GM21717 (cell line): Measurements from ENCODE around the gene TTYH3.

Experiments used
- ATAC-seq: cut with Tn5 transposase; IDR thresholded peaks from one replicate; pipeline ENCODE4 v1.9.1; 2021; ENCODE audit warnings: mild to moderate bottlenecking, moderate library complexity; ENCODE audit not compliant: unreplicated experiment

Gene TTYH3

DNA sequence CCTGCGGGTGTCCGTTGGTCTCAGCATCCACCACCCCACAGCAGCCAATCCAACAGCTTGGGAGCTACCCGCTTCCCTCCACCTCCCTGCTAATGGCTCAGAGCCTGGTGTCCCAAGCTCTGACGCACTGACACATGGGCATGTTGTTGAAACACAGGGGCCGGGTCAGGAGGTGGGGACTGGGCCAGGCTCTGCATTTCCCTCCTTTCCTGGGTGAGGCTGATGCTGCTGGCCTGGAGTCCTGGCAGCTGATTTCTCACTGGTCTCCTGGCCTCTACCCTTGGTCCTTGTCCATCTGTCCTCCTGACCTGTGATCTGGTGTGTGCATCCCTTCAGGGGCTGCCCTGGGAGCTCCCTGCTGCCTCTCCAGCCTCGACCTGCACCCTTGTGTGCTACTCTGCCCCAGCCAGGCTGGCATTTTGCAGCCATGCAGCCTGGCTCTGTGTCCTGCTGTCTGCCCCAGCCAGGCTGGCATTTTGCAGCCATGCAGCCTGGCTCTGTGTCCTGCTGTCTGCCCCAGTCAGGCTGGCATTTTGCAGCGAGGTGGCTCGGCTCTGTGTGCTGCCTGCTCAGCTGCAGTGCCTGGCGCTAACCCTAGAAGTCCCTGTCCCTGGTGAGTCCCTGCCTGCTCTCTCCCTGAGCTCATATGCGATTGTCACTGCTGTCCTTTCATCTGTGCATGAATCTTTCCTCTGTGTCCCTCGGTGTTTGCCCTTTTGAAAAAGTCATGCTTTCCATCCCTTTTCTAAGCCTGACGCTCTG is 70.2 kb downstream of the TTYH3 start:
- no peak for ATAC-seq

DNA sequence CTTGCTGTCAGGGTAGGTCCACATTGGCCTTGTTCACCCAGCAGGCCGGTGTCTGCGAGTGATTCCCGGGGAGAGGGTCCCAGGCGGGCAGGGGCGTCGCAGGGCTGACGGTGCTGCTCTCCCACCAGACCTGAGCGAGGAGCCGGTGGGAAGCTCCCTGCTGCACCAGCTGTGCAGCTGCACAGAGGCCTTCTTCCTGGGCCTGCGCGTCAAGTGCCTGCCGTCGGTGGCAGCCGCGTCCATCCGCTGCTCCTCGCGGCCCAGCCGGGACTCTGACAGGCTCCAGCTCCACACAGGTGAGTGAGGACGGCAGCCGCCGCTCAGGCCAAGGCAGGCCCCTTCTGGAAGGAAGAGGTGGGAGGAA is 70.8 kb downstream of the TTYH3 start:
- ATAC-seq = no peak

DNA sequence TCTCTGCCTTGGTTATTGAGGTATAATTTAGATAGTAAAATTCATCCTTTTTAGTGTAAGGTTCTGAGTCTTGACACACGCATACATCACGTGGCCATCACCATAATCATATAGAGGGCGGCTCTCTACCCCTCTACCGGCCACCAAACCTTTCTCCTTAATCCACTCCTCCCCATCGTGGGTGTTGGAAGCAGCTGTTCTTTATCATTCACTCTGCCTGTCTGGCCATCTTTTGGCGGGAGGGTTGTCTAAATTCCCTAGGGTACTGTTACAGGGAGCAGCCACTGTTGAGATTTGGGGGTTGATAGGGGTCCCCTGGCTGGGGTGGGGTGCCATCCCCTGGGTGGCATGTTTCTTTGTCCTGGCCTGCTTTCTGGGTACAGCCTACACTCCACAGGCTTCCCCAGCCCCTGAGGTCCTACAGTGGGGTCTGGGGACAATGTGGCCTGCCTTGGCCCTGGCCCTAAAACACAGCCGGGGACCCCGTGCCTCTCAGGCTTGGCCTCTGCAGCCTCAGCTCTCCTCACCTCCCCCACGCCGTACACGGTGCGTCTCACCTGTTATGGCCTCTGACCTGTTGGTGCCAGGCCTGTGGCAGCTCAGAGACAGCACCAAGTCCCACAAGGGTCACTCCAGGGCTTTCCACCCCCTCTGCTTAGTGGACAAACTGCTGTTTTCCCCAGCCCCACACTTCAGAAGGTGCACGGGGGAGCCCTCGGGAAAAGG is 73.7 kb downstream of the TTYH3 start:
- no peak for ATAC-seq

DNA sequence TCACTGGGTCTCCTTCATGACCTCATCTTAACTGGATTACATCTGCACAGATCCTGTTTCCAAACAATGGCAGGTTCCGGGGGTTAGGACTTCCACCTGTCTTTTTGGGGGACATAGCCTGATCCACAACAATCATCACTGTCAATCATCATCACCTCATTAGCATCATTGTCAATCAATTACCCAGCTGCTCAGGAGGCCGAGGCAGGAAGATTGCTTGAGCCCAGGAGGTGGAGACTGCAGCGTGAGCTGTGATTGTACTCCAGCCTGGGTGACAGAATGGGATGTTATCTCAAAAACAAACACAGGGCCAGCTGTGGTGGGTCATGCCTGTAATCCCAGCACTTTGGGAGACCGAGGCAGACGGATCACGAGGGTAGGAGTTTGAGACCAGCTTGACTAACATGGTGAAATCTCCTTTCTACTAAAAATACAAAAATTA is 74.9 kb downstream of the TTYH3 start:
- no peak for ATAC-seq

DNA sequence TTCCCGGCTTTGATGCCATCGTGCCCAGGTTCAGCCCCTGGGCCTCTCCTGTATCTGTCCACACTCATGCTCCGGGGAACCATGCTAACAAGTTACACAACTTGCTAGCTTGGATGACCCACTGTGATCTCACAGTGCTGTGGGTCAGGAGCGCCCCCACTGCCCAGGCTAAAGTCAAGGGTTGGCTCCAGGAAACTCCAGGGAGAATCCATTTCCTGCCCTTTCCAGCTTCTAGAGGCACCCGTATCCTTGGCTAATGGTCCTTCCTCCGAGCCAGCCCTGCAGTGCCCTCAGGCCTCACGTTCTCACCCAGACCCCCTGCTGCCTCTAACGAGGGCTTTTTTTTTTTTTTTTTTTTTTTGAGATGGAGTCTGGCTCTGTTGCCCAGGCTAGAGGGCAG is 75.7 kb downstream of the TTYH3 start:
- no peak for ATAC-seq

DNA sequence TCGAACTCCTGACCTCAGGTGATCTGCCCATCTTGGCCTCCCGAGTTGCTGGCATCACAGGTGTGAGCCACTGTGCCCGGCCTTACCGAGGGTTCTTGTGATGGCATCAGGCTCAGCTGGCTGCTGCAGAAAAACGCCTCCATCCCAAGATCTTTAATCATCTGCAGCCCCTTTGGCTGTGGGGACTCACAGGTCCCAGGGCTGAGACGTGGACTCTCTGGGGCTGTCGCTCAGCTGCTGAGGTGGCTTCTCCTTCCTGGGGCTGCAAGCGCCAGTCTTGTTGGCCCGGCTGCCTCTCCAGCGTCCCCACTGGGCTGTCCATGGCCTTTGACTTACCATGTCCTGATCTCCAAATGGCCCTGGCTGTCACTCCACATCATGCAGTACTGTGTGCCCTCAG is 76.3 kb downstream of the TTYH3 start:
- ATAC-seq = no peak

DNA sequence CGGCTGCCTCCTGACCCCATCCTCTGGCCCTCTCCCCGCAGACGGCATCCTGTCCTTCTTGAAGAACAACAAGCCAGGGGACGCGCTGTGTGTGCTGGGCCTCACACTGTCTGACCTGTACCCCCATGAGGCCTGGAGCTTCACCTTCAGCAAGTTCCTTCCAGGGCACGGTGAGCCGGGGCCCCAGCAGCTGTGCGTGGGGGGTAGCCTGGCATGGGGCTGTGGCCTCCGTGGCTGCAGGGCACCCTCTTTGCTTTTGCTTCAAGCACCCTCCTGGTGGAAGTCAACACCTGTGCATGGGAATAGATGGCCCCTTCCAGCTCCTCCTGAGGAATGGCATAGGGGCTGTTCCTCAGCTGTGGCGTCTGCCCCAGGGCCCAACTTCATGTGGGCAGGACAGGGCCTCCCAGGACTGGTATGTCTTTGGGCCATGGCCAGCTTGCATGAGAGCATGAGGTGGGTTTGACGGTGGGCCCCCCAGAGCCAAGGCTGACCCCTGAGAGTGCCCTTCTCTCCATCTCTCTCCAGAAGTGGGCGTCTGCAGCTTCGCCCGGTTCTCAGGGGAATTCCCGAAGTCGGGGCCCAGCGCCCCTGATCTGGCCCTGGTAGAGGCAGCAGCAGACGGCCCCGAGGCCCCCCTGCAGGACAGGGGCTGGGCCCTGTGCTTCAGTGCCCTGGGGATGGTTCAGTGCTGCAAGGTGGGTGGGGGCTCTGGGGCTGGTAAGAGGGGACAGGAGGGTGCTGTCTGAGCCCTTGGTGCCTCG is 76.9 kb downstream of the TTYH3 start:
- ATAC-seq = no peak

DNA sequence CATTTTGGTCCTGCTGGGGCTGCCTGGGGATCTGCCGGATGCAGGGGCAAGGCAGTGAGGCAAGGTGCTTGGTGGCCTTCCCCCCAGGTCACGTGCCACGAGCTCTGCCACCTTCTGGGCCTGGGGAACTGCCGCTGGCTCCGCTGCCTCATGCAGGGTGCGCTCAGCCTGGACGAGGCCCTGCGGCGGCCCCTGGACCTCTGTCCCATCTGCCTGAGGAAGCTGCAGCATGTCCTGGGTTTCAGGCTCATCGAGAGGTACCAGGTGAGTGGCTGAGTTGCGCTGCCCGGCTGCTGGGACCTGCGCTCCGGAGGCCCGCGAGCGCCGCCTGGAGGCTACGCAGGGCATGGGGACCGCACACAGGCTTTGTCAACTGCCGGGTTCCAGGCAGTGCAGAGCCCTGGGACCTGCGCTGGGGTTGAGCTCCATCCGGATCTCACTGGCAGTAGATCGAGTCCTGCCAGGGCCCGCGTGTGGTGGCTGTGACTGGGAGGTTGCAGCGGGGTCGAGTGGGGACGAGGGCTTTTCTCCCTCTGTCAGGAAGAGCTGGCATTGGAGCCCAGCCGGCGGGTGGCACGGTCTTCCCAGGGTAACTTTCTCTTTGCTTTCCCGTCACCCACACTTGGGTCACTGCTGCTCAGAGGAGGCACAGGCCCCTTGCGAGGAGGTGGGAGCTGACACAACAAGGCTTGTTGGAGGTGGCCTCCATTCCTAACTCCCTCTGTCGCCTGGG is 77.9 kb downstream of the TTYH3 start:
- ATAC-seq = peak; percentile 74

DNA sequence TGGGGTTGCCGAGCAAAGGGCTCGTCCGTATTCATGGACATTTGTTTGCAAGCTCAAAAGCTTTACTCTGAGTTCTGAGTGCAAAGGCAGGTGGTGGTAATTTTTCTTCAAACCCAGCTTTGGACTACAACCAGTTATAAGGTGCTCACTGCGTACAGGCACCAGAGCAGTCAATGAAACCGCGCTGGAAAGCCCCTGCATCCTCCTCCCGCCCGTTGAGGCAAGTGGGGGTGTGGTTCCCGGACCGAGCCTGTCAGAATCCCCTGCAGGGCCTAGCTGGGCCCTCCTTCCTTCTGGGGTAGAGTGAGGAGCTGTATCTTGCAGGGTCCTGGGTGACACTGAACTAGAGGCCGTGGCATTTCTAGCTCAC is 78.5 kb downstream of the TTYH3 start:
- ATAC-seq = peak; percentile 51

DNA sequence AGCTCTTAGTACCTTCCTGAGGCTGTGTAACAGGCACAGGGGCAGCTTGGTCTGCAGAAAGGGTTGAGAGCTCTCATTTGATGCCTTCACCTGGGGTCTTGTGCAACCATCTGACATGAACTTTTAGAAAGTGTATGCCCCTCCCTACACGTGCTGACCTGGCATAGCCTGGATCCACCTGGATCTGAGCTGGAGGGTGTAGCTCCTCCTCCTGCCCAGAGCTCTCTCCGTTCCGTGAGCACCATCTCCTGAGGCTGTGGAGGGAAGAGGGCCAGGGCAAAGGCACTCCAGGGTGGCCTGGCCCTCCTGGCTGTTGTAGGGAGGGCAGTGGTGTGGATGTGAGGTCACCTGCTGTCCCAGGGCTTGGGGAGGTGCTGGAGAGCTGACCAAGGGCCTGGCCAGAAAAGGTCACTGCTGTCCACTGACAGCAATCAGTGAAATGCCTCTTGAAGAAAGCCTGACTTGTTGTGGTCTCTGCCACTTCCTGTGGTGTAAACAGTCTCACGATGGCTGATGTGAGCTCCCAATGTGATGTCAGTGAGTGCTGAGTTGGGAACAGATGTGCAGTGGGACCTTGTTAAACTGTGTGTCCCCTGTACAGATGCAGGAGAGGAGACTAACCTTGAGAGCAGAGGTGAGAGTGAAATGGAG is 79.2 kb downstream of the TTYH3 start:
- ATAC-seq = peak; percentile 36

DNA sequence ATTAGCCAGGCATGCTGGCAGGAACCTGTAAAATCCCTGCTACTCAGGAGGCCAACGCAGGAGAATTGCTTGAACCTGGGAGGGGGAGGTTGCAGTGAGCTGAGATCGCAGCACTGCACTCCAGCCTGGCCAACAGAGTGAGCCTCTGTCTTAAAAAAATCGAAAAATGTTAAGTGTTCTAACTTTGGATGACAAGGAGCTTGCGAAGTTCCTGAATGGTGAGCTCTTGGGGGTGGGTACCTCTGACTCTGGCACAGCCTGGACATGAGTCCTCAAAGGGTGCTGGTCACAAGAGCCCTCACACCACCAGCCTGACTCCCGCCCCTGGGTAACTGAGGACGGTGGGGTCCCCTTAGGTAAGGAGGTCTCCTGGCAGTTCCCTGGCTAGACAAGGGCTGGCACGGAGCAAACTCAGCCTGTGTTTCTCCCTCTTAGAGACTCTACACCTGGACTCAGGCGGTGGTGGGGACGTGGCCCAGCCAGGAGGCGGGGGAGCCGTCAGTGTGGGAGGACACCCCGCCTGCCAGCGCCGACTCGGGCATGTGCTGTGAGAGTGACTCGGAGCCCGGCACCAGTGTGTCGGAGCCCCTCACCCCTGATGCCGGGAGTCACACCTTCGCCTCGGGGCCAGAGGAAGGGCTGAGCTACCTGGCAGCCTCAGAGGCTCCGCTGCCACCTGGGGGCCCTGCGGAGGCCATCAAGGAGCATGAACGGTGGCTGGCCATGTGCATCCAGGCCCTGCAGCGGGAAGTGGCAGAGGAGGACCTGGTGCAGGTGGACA is 80.3 kb downstream of the TTYH3 start:
- no peak for ATAC-seq

DNA sequence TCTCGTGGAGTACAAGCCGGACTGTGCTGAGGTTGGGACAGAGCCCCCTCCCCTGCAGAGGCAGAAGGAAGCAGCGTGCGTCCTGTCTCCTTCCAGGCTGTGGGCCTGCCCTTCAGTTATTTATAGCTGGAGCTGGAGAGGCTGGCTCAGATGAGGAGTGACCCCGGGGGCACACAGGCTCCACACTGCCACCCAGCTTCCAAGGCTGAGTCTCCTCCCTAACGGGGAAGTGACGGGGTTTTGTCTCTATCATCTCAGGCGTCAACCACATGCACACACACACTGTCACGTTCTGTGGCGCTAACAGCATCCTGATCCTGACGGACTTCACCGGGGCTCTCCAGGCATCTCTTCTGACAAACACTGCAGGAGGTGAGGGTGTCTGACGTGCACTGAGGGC is 81.6 kb downstream of the TTYH3 start:
- ATAC-seq = no peak

DNA sequence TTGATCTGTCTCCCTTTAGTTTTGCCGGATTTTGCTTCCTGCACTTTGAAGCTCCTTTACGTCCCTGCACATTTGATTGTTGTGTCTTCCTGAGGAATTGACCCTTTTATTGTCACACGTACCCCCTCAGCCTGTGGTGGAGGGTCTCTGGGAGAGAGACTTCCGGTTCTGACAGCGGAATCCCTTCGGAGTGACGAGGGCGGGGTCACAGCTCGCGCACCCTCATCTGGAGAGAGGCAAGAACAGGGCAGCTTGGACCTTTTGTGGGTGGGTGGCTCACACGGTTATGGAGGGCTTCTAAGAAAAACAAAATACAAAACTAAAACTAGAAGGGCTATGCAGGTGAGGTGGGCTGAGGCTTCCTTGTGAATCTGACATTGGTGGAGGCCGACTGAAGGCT is 82.2 kb downstream of the TTYH3 start:
- no peak for ATAC-seq
